Right hindlimb (tissue), 1 donor: ENCODE results near the gene ATXN2.
A peak's percentile ranks its signal among the peaks of the same experiment; 100 is the strongest.
"Not testable (repeated sequence)": the region's sequence is repeated elsewhere in the genome, so short reads cannot be mapped to it uniquely, and the experiment has no call there.

ENCODE experiments used
- DNase-seq: peaks from one replicate; pipeline ENCODE4 v3.0.0-alpha.2; 2018

Gene ATXN2

GRCh38 chr12:111413442-111414086, 185.6 kb downstream of the ATXN2 start:
- no peak for DNase-seq

GRCh38 chr12:111412830-111413441, 186.2 kb downstream of the ATXN2 start:
- DNase-seq = no peak

- DNase-seq = no peak
Observed at GRCh38 chr12:111412007-111412829, 186.9 kb downstream of the ATXN2 start.

GRCh38 chr12:111411185-111411764, 187.8 kb downstream of the ATXN2 start:
- DNase-seq = no peak

- no peak for DNase-seq
Observed at GRCh38 chr12:111410431-111411184, 188.5 kb downstream of the ATXN2 start.

GRCh38 chr12:111409780-111410430, 189.2 kb downstream of the ATXN2 start:
- peak; percentile 67 for DNase-seq

GRCh38 chr12:111409403-111409779, 189.7 kb downstream of the ATXN2 start:
- no peak for DNase-seq

- no peak for DNase-seq
Observed at GRCh38 chr12:111408686-111409402, 190.3 kb downstream of the ATXN2 start.

- no peak for DNase-seq
Observed at GRCh38 chr12:111408116-111408440, 191.0 kb downstream of the ATXN2 start.

- DNase-seq = peak; percentile 66
Observed at GRCh38 chr12:111407377-111408115, 191.6 kb downstream of the ATXN2 start.

- no peak for DNase-seq
Observed at GRCh38 chr12:111406474-111407376, 192.4 kb downstream of the ATXN2 start.

- DNase-seq = peak; percentile 81
Observed at GRCh38 chr12:111405859-111406473, 193.1 kb downstream of the ATXN2 start, which contains the start of gene SH2B3. SH2B3 (plus strand) TSS chr12:111405923; CDS start chr12:111418146, 12,223 bp downstream.

- peak; percentile 92 for DNase-seq
Observed at GRCh38 chr12:111405149-111405858, 193.8 kb downstream of the ATXN2 start.

- peak; percentile 59 for DNase-seq
Observed at GRCh38 chr12:111404362-111405148, 194.6 kb downstream of the ATXN2 start.

- DNase-seq = not testable (repeated sequence)
Observed at GRCh38 chr12:111402490-111402824, 196.7 kb downstream of the ATXN2 start.
